Chondrocyte (in vitro differentiated cells): ENCODE measurements around the gene MGAT4B. TPM values are rescaled to one million over a fixed set of nuclear protein-coding genes. Genes with fewer than 3 reads are reported as not detected.
A peak's percentile ranks its signal among the peaks of the same experiment; 100 is the strongest.
"Not testable (repeated sequence)": the region's sequence is repeated elsewhere in the genome, so short reads cannot be mapped to it uniquely, and the experiment has no call there.

Experiments used
- DNase-seq: peaks from one replicate; pipeline ENCODE4 v3.0.0; 2021; ENCODE audit warnings: mixed read lengths, low spot score
- H3K27ac Mint-ChIP-seq: one replicate; pipeline ENCODE4 v1.8.0; 2021; ENCODE audit warnings: mild to moderate bottlenecking, moderate library complexity, mixed read lengths; ENCODE audit not compliant: unreplicated experiment
- H3K27me3 Mint-ChIP-seq: 2 replicates; pipeline ENCODE4 v1.8.0; 2021; ENCODE audit warnings: low read depth, mixed read lengths
- H3K36me3 Mint-ChIP-seq: 2 replicates; pipeline ENCODE4 v1.8.0; 2021; ENCODE audit warnings: low read depth, mixed read lengths
- H3K4me1 Mint-ChIP-seq: 2 replicates; pipeline ENCODE4 v1.8.0; 2021; ENCODE audit warnings: low read depth, mild to moderate bottlenecking, mixed read lengths
- H3K4me3 Mint-ChIP-seq: one replicate; pipeline ENCODE4 v1.8.0; 2021; ENCODE audit warnings: mild to moderate bottlenecking, moderate library complexity, mixed read lengths; ENCODE audit not compliant: unreplicated experiment
- H3K9me3 Mint-ChIP-seq: 2 replicates; pipeline ENCODE4 v1.8.0; 2021; ENCODE audit warnings: low read depth, mixed read lengths
- CTCF ChIP-seq: fragments of 200-600 bp; sonication (generic); IDR thresholded peaks from 2 replicates; pipeline ENCODE4 v1.5.0; 2021; ENCODE audit warnings: antibody characterized with exemption, mild to moderate bottlenecking, moderate library complexity
- total RNA-seq: library from RNA; stranded (reverse); gene quantifications from 3 replicates; pipeline ENCODE4 v1.2.1, GENCODE V29; 2021

The MGAT4B gene
- total RNA-seq, 1 donor from 2014 or later: 142 TPM

- H3K27me3 Mint-ChIP-seq: no peaks in the 10 kb centered on the region
- H3K9me3 Mint-ChIP-seq: peaks cover 4% of the 10 kb centered on the region
Observed at GRCh38 chr5:179840321-179840720, 33.7 kb upstream of the MGAT4B start.

GRCh38 chr5:179839328-179840256 lies 32.9 kb upstream of the MGAT4B start:
- Mint-ChIP-seq H3K4me3 (no peak overlapping the region), H3K36me3 (peaks cover 22% of the 10 kb centered on the region), H3K27me3 (no peaks in the 10 kb centered on the region), H3K9me3 (no peaks in the 10 kb centered on the region), H3K27ac (peak overlapping the region; percentile 32), H3K4me1 (no peaks in the 10 kb centered on the region)
- DNase-seq: peak; percentile 75
- TF ChIP-seq CTCF: no peak

More at GRCh38 chr5:179840321-179840720, 33.7 kb upstream of the MGAT4B start:
- peak; percentile 68 for DNase-seq
- H3K4me1 Mint-ChIP-seq: no peaks in the 10 kb centered on the region
- H3K27ac Mint-ChIP-seq: no peak overlapping the region
- no peak for TF ChIP-seq CTCF
- peaks cover 25% of the 10 kb centered on the region for H3K36me3 Mint-ChIP-seq
- no peak overlapping the region for H3K4me3 Mint-ChIP-seq

- no peaks in the 10 kb centered on the region for H3K27me3 Mint-ChIP-seq
- DNase-seq: peak; percentile 88
- H3K9me3 Mint-ChIP-seq: no peaks in the 10 kb centered on the region
- H3K4me3 Mint-ChIP-seq: no peak overlapping the region
- TF ChIP-seq CTCF: no peak
- peak overlapping the region; percentile 83 for H3K27ac Mint-ChIP-seq
- peaks cover 34% of the 10 kb centered on the region for H3K36me3 Mint-ChIP-seq
- no peaks in the 10 kb centered on the region for H3K4me1 Mint-ChIP-seq
Observed at GRCh38 chr5:179837076-179838011, 30.7 kb upstream of the MGAT4B start.

- peaks cover 36% of the 10 kb centered on the region for H3K36me3 Mint-ChIP-seq
- no peaks in the 10 kb centered on the region for H3K9me3 Mint-ChIP-seq
- no peaks in the 10 kb centered on the region for H3K4me1 Mint-ChIP-seq
- H3K4me3 Mint-ChIP-seq: no peak overlapping the region
- peak overlapping the region; percentile 83 for H3K27ac Mint-ChIP-seq
- no peaks in the 10 kb centered on the region for H3K27me3 Mint-ChIP-seq
- TF ChIP-seq CTCF: no peak
- peak; percentile 65 for DNase-seq
Observed at GRCh38 chr5:179836225-179837019, 29.8 kb upstream of the MGAT4B start.

- H3K9me3 Mint-ChIP-seq, H3K27me3 Mint-ChIP-seq, H3K4me3 Mint-ChIP-seq, H3K4me1 Mint-ChIP-seq, H3K27ac Mint-ChIP-seq: not testable (repeated sequence)
- DNase-seq: peak; percentile 74
- H3K36me3 Mint-ChIP-seq: peaks cover 46% of the 10 kb centered on the region
Observed at GRCh38 chr5:179834871-179835270, 28.2 kb upstream of the MGAT4B start.
